ENCODE data around the gene TMEM35B. TPM values are rescaled to one million over a fixed set of nuclear protein-coding genes. Genes with fewer than 3 reads are reported as not detected.

The TMEM35B gene
- total RNA-seq, 1 experiment from 2014 or later: 10.9 TPM

DNA sequence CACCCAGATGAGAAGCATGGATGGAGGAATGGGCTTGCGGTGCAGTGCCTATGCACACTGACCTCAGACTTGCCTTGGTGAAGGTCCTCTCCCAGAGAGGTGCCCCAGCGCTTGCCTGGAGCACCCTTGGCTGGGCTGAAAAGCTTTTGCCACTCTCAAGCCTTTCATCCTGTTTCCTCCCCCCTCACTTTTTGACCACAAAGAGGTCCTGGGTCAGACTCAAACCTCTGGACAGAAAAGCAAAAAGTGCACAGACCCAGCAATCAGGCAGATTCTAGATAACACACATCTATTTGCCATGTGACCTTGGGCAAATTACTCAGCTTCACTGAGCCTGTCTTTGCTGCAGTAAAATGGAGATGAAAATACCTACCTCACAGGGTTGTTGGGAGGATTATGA lies 7.3 kb downstream of the TMEM35B start:
- Histone ChIP-seq H4K20me1 (ENCODE audit: low read length) (no peaks in the 10 kb centered on the region), H3K4me2 (ENCODE audit: low read length) (no peak overlapping the region), H3K4me3 (ENCODE audit: low read length) (no peak overlapping the region), H3K79me2 (ENCODE audit: low read length) (no peaks in the 10 kb centered on the region), H3K27ac (ENCODE audit: low read length) (no peak overlapping the region), H3K9me3 (ENCODE audit: low read length) (no peaks in the 10 kb centered on the region), H3K9me2 (replicated peaks; ENCODE audit: low read length) (no peaks in the 10 kb centered on the region), H3K4me1 (ENCODE audit: insufficient read depth, low read length) (no peaks in the 10 kb centered on the region), H3K27me3 (ENCODE audit: low read length) (no peaks in the 10 kb centered on the region), H3K9ac (ENCODE audit: low read length) (no peak overlapping the region), H2AFZ (ENCODE audit: low read length) (no peak overlapping the region), H3K36me3 (ENCODE audit: low read depth, low read length) (0 out of 2 replicates have a peak, but pooled peaks cover 2% of the 10 kb centered on the region), H3F3A (ENCODE audit: low read length, unreplicated experiment) (no peaks in the 10 kb centered on the region)
- POLR2A ChIA-PET (ENCODE audit: unreplicated experiment): no interaction called here
- CTCF ChIA-PET: no interaction called here
- no peak for TF ChIP-seq EZH2phosphoT487 (IDR thresholded peaks at IDR 0.05; ENCODE audit: borderline replicate concordance, low read length)
- TF ChIP-seq EZH2 (IDR thresholded peaks at IDR 0.05; ENCODE audit: low read length, unreplicated experiment): no peak
- TF ChIP-seq, protein P1, sequence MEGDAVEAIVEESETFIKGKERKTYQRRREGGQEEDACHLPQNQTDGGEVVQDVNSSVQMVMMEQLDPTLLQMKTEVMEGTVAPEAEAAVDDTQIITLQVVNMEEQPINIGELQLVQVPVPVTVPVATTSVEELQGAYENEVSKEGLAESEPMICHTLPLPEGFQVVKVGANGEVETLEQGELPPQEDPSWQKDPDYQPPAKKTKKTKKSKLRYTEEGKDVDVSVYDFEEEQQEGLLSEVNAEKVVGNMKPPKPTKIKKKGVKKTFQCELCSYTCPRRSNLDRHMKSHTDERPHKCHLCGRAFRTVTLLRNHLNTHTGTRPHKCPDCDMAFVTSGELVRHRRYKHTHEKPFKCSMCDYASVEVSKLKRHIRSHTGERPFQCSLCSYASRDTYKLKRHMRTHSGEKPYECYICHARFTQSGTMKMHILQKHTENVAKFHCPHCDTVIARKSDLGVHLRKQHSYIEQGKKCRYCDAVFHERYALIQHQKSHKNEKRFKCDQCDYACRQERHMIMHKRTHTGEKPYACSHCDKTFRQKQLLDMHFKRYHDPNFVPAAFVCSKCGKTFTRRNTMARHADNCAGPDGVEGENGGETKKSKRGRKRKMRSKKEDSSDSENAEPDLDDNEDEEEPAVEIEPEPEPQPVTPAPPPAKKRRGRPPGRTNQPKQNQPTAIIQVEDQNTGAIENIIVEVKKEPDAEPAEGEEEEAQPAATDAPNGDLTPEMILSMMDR (conservative IDR thresholded peaks at IDR 0.05; ENCODE audit: low read depth, low read length): no peak
- no peak for ATAC-seq
- DNase-seq: no peak
- intact Hi-C loops (cut with micrococcal nuclease): no loop called here
- BruUV-seq (replicated peaks): no TSS peak

DNA sequence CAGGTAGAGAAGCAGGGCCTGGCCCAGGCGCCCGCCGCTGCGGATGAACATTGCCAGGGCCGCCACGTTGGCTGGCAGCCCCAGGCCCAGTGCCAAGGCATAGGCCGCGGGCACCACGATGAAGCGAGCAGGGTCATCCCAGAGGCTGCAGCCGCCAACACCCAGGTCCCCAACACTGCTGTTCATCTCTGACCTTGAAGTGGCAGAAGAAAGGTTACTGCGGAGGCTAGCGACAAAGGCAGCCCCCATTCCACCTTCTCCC lies 8.0 kb downstream of the TMEM35B start:
- Histone ChIP-seq H4K20me1 (ENCODE audit: low read length) (no peaks in the 10 kb centered on the region), H3K36me3 (ENCODE audit: low read depth, low read length) (0 out of 2 replicates have a peak, but pooled peaks cover 2% of the 10 kb centered on the region), H3K4me3 (ENCODE audit: low read length) (no peak overlapping the region), H3K9me2 (replicated peaks; ENCODE audit: low read length) (no peaks in the 10 kb centered on the region), H3K4me2 (ENCODE audit: low read length) (no peak overlapping the region), H3K79me2 (ENCODE audit: low read length) (no peaks in the 10 kb centered on the region), H2AFZ (ENCODE audit: low read length) (no peak overlapping the region), H3K4me1 (ENCODE audit: insufficient read depth, low read length) (no peaks in the 10 kb centered on the region), H3K9me3 (ENCODE audit: low read length) (no peaks in the 10 kb centered on the region), H3K27me3 (ENCODE audit: low read length) (no peaks in the 10 kb centered on the region), H3K27ac (ENCODE audit: low read length) (no peak overlapping the region), H3F3A (ENCODE audit: low read length, unreplicated experiment) (no peaks in the 10 kb centered on the region), H3K9ac (ENCODE audit: low read length) (no peak overlapping the region)
- DNase-seq (no peak), ATAC-seq (no peak)
- ChIA-PET POLR2A (ENCODE audit: unreplicated experiment) (no interaction called here), CTCF (no interaction called here)
- intact Hi-C loops (cut with micrococcal nuclease): no loop called here
- BruUV-seq (replicated peaks): no TSS peak
- no peak for TF ChIP-seq EZH2 (IDR thresholded peaks at IDR 0.05; ENCODE audit: low read length, unreplicated experiment)
- no peak for TF ChIP-seq EZH2phosphoT487 (IDR thresholded peaks at IDR 0.05; ENCODE audit: borderline replicate concordance, low read length)
- TF ChIP-seq, protein P1 (conservative IDR thresholded peaks at IDR 0.05; ENCODE audit: low read depth, low read length): no peak

DNA sequence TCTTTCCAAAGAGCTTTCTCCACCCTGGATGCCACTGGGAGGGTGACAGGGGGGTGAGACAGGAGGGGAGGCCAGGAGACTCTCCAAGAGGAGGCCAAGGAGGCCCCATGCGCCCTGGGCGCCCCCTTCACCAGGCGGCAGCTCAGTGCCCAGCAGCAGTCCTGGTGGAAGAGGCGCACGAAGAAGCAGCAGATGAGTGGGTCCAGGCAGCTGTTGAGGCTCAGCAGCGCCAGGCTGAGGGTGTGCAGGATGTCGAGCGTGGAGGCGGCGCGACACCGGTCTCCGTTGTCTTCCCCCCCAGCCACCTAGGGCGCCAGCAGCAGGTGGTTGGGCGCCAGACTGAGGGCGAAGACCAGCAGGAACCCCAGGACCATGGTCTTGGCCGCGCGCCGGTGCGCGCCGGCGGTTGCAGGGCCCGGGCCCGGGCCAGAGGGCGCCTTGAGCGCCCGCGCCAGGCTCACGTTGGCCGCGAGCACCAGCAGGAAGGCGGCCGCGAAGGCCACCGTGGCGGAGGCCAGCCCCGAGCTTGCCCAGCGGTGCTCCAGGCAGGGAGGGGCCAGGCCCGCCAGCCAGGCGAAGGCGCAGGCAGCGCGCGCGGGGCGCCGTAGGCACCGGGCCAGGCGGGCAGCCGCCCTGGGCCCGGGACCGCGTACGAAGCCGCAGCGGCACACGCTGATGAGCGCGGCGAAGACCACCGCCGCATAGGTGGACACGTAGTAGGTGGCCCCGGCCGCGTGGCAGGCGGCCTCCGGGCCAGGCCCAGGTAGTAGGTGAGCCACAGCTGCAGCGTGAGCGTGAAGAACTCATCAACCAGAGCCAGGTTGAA lies 8.6 kb downstream of the TMEM35B start:
- BruUV-seq (replicated peaks): no TSS peak
- no peak overlapping the region for H3K9ac ChIP-seq (ENCODE audit: low read length)
- DNase-seq (no peak), ATAC-seq (no peak)
- H3K4me3 ChIP-seq (ENCODE audit: low read length): no peak overlapping the region
- no peaks in the 10 kb centered on the region for H3F3A ChIP-seq (ENCODE audit: low read length, unreplicated experiment)
- no peak for TF ChIP-seq EZH2 (IDR thresholded peaks at IDR 0.05; ENCODE audit: low read length, unreplicated experiment)
- no peak for TF ChIP-seq EZH2phosphoT487 (IDR thresholded peaks at IDR 0.05; ENCODE audit: borderline replicate concordance, low read length)
- TF ChIP-seq, protein P1 (conservative IDR thresholded peaks at IDR 0.05; ENCODE audit: low read depth, low read length): no peak
- ChIA-PET POLR2A (ENCODE audit: unreplicated experiment) (no interaction called here), CTCF (no interaction called here)
- H3K4me2 ChIP-seq (ENCODE audit: low read length): no peak overlapping the region
- 0 out of 2 replicates have a peak, but pooled peaks cover under 1% of the 10 kb centered on the region for H3K36me3 ChIP-seq (ENCODE audit: low read depth, low read length)
- no peaks in the 10 kb centered on the region for H3K9me2 ChIP-seq (replicated peaks; ENCODE audit: low read length)
- H3K27me3 ChIP-seq (ENCODE audit: low read length): no peaks in the 10 kb centered on the region
- intact Hi-C loops (cut with micrococcal nuclease): no loop called here
- no peaks in the 10 kb centered on the region for H3K79me2 ChIP-seq (ENCODE audit: low read length)
- H3K9me3 ChIP-seq (ENCODE audit: low read length): no peaks in the 10 kb centered on the region
- no peak overlapping the region for H3K27ac ChIP-seq (ENCODE audit: low read length)
- no peaks in the 10 kb centered on the region for H3K4me1 ChIP-seq (ENCODE audit: insufficient read depth, low read length)
- no peaks in the 10 kb centered on the region for H4K20me1 ChIP-seq (ENCODE audit: low read length)
- H2AFZ ChIP-seq (ENCODE audit: low read length): no peak overlapping the region

Data from PC-3 (cell line).